ENCODE measurements around the gene ACAD11. TPM values are rescaled to one million over a fixed set of nuclear protein-coding genes. Genes with fewer than 3 reads are reported as not detected.

The ACAD11 gene
- total and polyA plus RNA-seq, 9 of the 15 experiments (the other 6 are each of a cell fraction or from before 2014, with no cell fraction given): 1.3 to 8.4 (median 4.0) TPM

- in situ Hi-C loops (cut with MboI): no loop called here
- H3K9me3 ChIP-seq (replicated peaks; ENCODE audit: control insufficient read depth, insufficient read depth, low read depth, low read length): no peaks in the 10 kb centered on the region
- TF ChIP-seq, protein P1, sequence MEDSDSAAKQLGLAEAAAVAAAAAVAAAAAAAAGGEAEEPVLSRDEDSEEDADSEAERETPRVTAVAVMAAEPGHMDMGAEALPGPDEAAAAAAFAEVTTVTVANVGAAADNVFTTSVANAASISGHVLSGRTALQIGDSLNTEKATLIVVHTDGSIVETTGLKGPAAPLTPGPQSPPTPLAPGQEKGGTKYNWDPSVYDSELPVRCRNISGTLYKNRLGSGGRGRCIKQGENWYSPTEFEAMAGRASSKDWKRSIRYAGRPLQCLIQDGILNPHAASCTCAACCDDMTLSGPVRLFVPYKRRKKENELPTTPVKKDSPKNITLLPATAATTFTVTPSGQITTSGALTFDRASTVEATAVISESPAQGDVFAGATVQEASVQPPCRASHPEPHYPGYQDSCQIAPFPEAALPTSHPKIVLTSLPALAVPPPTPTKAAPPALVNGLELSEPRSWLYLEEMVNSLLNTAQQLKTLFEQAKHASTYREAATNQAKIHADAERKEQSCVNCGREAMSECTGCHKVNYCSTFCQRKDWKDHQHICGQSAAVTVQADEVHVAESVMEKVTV (CRISPR knock-in tag; IDR thresholded peaks at IDR 0.05): peak; percentile 30; the same call in 1 of the 2 replicates
- TF ChIP-seq ZNF449 (CRISPR knock-in tag; IDR thresholded peaks at IDR 0.05) (no peak), ZBTB34 (CRISPR knock-in tag; IDR thresholded peaks at IDR 0.05) (no peak), MAX (CRISPR knock-in tag; IDR thresholded peaks at IDR 0.05) (peak; percentile 51; the same call in 1 of the 2 replicates), ZNF24 (IDR thresholded peaks at IDR 0.05) (0 out of 2 replicates have a peak, but pooled peaks have one; percentile 25)
- TF ChIP-seq, protein P2, sequence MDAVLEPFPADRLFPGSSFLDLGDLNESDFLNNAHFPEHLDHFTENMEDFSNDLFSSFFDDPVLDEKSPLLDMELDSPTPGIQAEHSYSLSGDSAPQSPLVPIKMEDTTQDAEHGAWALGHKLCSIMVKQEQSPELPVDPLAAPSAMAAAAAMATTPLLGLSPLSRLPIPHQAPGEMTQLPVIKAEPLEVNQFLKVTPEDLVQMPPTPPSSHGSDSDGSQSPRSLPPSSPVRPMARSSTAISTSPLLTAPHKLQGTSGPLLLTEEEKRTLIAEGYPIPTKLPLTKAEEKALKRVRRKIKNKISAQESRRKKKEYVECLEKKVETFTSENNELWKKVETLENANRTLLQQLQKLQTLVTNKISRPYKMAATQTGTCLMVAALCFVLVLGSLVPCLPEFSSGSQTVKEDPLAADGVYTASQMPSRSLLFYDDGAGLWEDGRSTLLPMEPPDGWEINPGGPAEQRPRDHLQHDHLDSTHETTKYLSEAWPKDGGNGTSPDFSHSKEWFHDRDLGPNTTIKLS (IDR thresholded peaks at IDR 0.05; ENCODE audit: borderline replicate concordance, low read depth): peak; percentile 91
Observed at GRCh38 chr3:132535575-132536441, 123.8 kb downstream of the ACAD11 start.

More at GRCh38 chr3:132535575-132536441, 123.8 kb downstream of the ACAD11 start:
- 25% methylated on average over 7 of the region's 7 CpGs for WGBS (ENCODE audit: insufficient coverage, low coverage, missing lambda C conversion rate)
- H2AFZ ChIP-seq (ENCODE audit: low read depth, low read length): peak overlapping the region; percentile 60
- no peaks in the 10 kb centered on the region for H4K20me1 ChIP-seq (replicated peaks; ENCODE audit: control insufficient read depth, insufficient read depth, low read length)
- no TSS peak for BruUV-seq (replicated peaks)
- H3K4me1 ChIP-seq (replicated peaks in 1 of 2; ENCODE audit: control insufficient read depth in 2 of 2, insufficient read depth in 2 of 2, low read length in 2 of 2): no peaks in the 10 kb centered on the region
- no peaks in the 10 kb centered on the region for H3K79me2 ChIP-seq (ENCODE audit: control insufficient read depth, insufficient read depth, low read length)
- H3K4me2 ChIP-seq (ENCODE audit: insufficient read depth, low read length): no peak overlapping the region
- peak; percentile 89 for FAIRE-seq
- DNase-seq (ENCODE audit: extremely low read depth in 1 of 4, low spot score in 3 of 4): peak; percentile 37 to 71 (median 46)
- H3K9me1 ChIP-seq (ENCODE audit: control insufficient read depth, insufficient read depth, low read length): no peaks in the 10 kb centered on the region
- intact Hi-C loops (cut with micrococcal nuclease): loop anchor here (1.0 to 5.0 kb wide), 2 partner anchors 106 to 184 kb away; no protein-coding TSS in a partner anchor
- peak; percentile 90 for ATAC-seq
- ChIA-PET CTCF (ENCODE audit: low intra/inter-chr PET ratio) (interaction anchor here (0.6 to 3.1 kb wide), 2 partner anchors 107 to 849 kb away, joined by 4 to 49 read pairs; no protein-coding TSS in a partner anchor), POLR2A (interaction anchor here (1.0 to 1.1 kb wide), 2 partner anchors 25 to 123 kb away, joined by 3 read pairs; partner anchors contain the start of gene ACAD11)
- no peak overlapping the region for H3K9ac ChIP-seq (ENCODE audit: insufficient read depth in 1 of 2, low read depth in 2 of 2, low read length in 2 of 2)
- no peaks in the 10 kb centered on the region for H3K27me3 ChIP-seq (ENCODE audit: control insufficient read depth in 2 of 2, insufficient read depth in 2 of 2, low read length in 2 of 2)
- H3K36me3 ChIP-seq (ENCODE audit: control insufficient read depth, insufficient read depth, low read length): peaks cover 9% of the 10 kb centered on the region; the same call in 1 of the 3 replicates
- H3K4me3 ChIP-seq: no peak overlapping the region
- peak overlapping the region; percentile 46; the same call in 1 of the 3 replicates for H3K27ac ChIP-seq (ENCODE audit: extremely low read depth, low read depth, low read length)
